Stimulated activated effector memory CD8-positive, alpha-beta T cell treated with anti-CD3 and anti-CD28 coated beads, Interleukin-12 subunit alpha, Interleukin-12 subunit beta, amount 100 ng/mL, for 72 hours (primary cell): ENCODE measurements around the gene MPPED2.

Experiments
- ATAC-seq: fragments of 150-1000 bp; cut with Tn5 transposase; 2 replicates; pipeline ENCODE4 v1.10.0; 2021
- DNase-seq, 2 donors: peaks; one replicate each; pipeline ENCODE4 v3.0.0; 2021 to 2022; ENCODE audit warnings: low spot score in 2 of 2
- H3K27ac Mint-ChIP-seq: one replicate; pipeline ENCODE4 v1.8.0; 2022; ENCODE audit warnings: mild to moderate bottlenecking, mixed read lengths
- H3K36me3 Mint-ChIP-seq: one replicate; pipeline ENCODE4 v1.8.0; 2022; ENCODE audit warnings: mild to moderate bottlenecking, mixed read lengths
- H3K4me1 Mint-ChIP-seq: one replicate; pipeline ENCODE4 v1.8.0; 2022; ENCODE audit warnings: mixed read lengths
- H3K4me3 Mint-ChIP-seq: one replicate; pipeline ENCODE4 v1.8.0; 2022; ENCODE audit warnings: mild to moderate bottlenecking, mixed read lengths
- H3K9me3 Mint-ChIP-seq: one replicate; pipeline ENCODE4 v1.8.0; 2022; ENCODE audit warnings: mixed read lengths

MPPED2 gene

DNA sequence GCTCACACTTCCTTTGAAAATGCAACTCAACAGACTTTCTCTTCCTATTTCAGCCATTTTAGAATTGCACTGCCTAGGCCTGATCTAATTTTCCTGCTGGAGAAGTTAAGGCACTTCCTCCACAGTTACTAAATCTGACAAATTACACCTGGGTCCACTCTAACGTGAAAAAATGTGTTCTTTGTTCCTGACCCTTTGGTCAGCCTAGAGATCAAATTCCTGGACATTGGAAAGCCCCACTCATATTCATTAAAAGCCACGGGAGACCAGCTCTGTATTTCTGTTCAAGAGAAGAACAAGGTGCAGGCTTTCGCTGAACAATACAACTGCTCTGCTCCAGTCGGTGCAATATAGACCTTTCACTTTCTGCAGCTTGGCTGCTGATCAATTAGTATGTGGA, 96.6 kb downstream of the MPPED2 start:
- Mint-ChIP-seq H3K27ac (no peak overlapping the region), H3K9me3 (no peaks in the 10 kb centered on the region), H3K36me3 (no peaks in the 10 kb centered on the region), H3K4me3 (no peak overlapping the region), H3K4me1 (no peaks in the 10 kb centered on the region)
- ATAC-seq, result no peak
- no peak for DNase-seq

DNA sequence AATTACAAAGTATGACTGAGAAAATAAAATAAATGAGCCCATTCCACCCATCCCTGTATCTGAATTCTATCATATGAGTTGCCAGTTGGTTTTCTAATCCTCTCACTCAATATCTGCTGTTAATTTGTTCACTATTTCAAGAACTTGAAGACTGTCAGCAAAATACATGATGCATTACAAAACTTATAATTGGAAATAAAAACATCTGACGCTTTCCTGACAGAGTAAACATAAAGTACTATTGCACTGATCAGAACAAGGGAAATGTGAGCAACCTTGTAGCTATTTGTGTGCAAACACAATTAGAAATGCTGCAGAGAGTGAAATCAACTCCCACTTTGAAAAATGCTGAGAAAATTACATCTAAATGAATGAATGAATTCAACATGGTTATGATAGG, 97.1 kb downstream of the MPPED2 start:
- Mint-ChIP-seq H3K27ac (no peak overlapping the region), H3K36me3 (no peaks in the 10 kb centered on the region), H3K9me3 (no peaks in the 10 kb centered on the region), H3K4me1 (no peaks in the 10 kb centered on the region), H3K4me3 (no peak overlapping the region)
- no peak for DNase-seq
- ATAC-seq, result no peak

DNA sequence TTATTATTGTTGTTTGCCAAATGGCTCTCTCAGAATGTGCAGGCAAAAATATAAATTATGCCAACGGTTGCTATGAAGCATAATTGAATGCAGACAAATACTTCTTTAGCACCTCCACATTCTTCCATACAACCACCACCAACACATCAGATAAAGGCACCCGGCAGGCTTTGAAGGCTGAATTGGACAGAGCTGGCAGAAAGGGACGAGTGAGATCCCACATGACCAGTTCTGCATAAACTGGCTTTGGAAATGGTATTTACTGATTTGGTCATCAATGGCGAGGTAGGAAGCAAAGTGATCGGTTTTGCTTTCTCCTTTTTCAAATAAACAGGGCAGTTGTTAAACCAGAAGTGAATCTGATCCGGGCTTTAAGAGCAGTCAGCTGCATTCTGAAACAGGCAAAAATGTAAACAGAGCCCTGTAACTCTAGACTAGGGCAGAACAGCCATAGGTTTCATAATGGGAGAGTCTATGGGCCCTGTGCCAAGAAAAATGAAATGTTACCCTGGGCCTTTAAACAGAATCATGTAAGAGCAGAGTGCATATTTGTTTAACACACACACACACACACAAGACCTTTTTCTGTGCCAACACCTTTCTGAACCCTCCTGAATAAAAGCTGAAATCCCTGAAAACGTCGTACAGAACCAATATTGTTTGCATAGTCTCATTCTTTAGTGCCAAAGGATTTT, 97.7 kb downstream of the MPPED2 start:
- Mint-ChIP-seq H3K4me3 (no peak overlapping the region), H3K4me1 (no peaks in the 10 kb centered on the region), H3K36me3 (no peaks in the 10 kb centered on the region), H3K9me3 (no peaks in the 10 kb centered on the region), H3K27ac (no peak overlapping the region)
- ATAC-seq (no peak), DNase-seq (no peak)

DNA sequence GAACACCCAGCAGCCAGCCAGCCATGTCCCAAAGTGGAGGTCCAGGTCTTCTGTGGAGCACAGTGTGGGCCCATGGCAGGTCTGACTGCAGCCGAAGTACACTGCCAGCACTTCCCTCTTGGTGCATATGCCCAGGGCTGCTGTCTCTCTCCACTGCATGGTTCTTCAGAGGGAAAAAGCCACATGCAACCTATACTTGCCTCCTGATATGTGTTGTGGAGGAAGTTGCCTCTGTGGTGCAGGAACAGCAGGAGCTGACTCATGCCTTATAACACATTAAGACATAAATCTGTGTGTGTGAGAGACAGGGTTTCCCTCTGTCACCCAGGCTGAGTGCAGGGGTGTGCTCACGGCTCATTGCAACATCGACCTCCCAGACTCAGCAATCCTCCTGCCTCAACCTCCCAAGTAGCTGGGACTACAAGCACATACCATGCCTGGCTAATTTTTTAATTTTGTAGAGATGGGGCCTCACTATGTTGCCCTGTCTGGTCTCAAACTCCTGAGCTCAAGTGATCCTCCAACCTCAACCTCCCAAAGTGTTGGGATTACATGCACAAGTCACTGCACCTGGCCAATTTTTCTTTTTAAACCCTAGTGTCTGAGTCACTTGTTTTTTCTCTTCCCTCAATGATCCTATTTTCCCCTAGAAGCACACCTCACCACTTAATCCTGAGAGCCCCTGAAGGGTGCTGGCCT, 98.8 kb downstream of the MPPED2 start:
- H3K4me3 Mint-ChIP-seq, result no peak overlapping the region
- H3K27ac Mint-ChIP-seq, result no peak overlapping the region
- ATAC-seq (no peak), DNase-seq (no peak)
- no peaks in the 10 kb centered on the region for H3K9me3 Mint-ChIP-seq
- no peaks in the 10 kb centered on the region for H3K4me1 Mint-ChIP-seq
- H3K36me3 Mint-ChIP-seq, result no peaks in the 10 kb centered on the region

DNA sequence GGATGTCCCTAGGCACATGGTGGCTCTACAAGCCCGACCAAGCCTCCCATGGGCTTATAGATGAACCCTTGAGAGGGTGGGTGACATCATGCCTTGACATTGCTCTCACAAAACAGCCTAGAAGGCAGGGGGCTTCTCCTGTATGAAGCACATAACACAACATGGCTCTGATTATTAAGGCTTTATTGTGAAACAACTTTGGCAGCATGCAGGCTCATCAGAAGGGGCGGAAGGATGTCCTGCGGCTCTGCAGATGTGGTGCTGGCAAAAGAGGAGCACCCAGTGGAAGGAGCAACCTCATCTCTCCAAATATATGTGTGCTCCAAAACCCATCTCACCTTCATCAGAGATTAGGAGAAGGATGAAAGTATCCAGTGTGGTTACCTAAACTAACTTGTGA, 100.4 kb downstream of the MPPED2 start:
- H3K27ac Mint-ChIP-seq, result no peak overlapping the region
- no peak for ATAC-seq
- no peak overlapping the region for H3K4me3 Mint-ChIP-seq

DNA sequence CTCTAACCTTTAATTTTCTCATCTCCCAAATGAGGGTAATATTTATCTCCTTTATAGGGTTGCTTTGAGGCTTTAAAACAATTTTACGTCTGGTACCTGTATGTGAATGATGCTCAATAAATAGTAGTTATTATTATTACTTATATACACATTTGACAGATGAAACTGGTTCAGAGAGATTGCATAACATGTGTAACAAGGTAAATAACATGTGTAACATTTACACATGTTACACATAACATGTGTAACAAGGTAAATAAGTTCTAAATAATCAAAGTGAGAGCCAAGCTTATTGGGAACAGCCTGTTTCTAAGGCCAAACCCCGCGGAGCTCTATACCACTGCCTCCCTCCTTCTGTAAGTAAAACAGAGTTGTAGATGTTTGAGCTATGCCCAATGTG, 100.9 kb downstream of the MPPED2 start:
- Mint-ChIP-seq H3K4me1 (no peaks in the 10 kb centered on the region), H3K9me3 (no peaks in the 10 kb centered on the region), H3K4me3 (no peak overlapping the region), H3K27ac (no peak overlapping the region), H3K36me3 (no peaks in the 10 kb centered on the region)
- ATAC-seq (no peak), DNase-seq (no peak)

More for the DNA sequence above, 100.4 kb downstream of the MPPED2 start:
- DNase-seq, result no peak
- Mint-ChIP-seq H3K36me3 (no peaks in the 10 kb centered on the region), H3K9me3 (no peaks in the 10 kb centered on the region), H3K4me1 (no peaks in the 10 kb centered on the region)

DNA sequence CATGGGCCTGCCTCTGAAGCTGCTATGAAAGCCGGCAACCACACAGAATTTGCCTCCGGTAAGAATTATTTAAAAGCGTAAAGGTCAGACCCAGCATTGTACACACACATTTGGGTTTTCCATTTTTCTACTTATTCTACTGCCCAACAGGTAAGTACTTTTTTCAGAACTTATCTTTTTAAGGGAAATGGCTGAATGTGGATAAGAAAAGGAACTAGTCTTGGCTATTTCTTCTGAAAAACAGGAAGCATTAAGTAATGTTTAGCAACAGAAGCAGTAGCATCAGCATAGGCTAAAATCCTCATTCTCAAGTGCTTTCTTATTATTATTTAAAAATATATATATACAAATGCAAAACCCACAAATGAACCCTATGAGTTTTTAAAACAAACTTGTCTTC, 103.1 kb downstream of the MPPED2 start:
- Mint-ChIP-seq H3K4me1 (no peaks in the 10 kb centered on the region), H3K4me3 (no peak overlapping the region), H3K27ac (no peak overlapping the region), H3K36me3 (no peaks in the 10 kb centered on the region), H3K9me3 (no peaks in the 10 kb centered on the region)
- ATAC-seq, result no peak
- no peak for DNase-seq

DNA sequence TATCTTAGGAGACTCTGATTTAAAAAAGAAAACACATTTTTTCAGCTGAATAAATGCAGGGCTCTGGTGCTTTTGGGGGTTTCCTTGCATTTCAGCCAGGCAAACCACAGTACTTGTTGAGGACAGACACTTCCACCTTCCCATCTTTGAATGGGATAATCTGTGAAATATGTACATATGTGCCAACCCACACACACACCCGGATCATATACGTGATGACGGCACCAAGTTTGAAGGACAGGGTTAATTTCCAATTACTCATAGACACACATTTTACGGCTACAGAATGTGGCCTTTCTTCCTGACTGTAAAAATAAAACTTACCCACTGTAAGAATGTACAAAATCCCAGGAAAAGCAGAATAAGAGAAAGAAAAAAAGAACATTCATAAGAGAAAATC, 104.4 kb downstream of the MPPED2 start:
- DNase-seq (no peak), ATAC-seq (no peak)
- Mint-ChIP-seq H3K4me3 (no peak overlapping the region), H3K27ac (no peak overlapping the region), H3K9me3 (no peaks in the 10 kb centered on the region), H3K36me3 (no peaks in the 10 kb centered on the region), H3K4me1 (no peaks in the 10 kb centered on the region)

DNA sequence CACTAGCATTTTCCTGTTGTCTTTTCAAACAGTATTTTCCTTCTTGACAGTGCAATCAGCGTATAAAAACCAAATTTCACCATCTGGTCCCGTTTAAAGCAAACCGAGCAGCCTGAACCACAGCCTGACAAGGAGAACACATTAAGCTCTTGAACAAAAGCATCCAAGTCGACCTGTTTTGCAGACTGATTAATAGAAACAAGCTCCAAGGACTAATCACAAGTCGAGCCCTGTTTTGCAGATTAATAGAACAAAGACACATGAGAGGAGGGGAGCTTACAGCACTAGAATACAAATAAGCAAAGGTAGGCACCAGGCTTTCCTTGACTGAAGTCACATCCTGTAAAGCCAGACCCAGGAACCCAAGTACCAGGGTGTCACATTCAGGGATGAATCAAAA, 104.8 kb downstream of the MPPED2 start:
- no peak overlapping the region for H3K27ac Mint-ChIP-seq
- no peaks in the 10 kb centered on the region for H3K9me3 Mint-ChIP-seq
- DNase-seq (no peak), ATAC-seq (no peak)
- H3K4me3 Mint-ChIP-seq, result no peak overlapping the region
- H3K36me3 Mint-ChIP-seq, result no peaks in the 10 kb centered on the region
- no peaks in the 10 kb centered on the region for H3K4me1 Mint-ChIP-seq

DNA sequence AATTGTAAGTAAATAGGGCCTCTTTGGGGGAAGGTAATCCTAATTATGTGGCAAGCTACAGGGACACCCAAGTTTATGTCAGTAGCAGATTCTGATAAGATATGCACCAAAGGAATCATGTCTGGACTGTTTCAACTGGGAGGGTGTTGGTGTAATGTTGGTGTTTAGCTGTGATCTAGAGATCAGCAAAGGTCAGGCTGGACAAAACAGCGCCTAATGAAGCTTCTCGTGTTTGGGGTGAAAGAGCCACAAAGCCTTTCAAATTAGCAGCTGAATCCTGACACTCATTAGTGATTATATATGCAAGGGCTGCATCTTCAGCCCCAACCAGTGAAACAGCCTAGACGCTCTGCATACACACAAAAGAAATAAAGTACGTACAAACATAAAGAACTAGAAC, 106.3 kb downstream of the MPPED2 start:
- Mint-ChIP-seq H3K4me3 (no peak overlapping the region), H3K4me1 (no peaks in the 10 kb centered on the region), H3K36me3 (no peaks in the 10 kb centered on the region), H3K27ac (no peak overlapping the region), H3K9me3 (no peaks in the 10 kb centered on the region)
- DNase-seq (no peak), ATAC-seq (no peak)

DNA sequence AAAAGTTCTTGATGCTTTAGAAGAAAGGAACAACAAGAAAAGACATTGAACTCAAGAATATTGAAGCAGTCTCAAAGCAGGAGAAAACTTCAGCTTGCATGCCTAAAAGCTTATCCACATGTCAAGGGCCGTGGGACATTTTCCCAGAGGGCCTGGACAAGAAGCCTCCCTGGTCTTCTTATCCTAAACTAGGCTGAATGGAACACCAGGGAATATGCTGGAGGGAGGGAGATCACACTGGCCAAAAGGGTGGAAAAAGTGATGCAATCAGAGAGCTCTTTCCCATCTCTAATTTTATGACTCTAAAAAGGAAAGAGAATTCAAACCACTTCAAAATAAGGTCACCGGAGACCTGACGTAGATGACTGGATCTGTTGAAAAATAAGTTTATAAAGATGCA, 107.2 kb downstream of the MPPED2 start:
- Mint-ChIP-seq H3K9me3 (no peaks in the 10 kb centered on the region), H3K36me3 (no peaks in the 10 kb centered on the region), H3K4me1 (no peaks in the 10 kb centered on the region), H3K27ac (no peak overlapping the region), H3K4me3 (no peak overlapping the region)
- no peak for DNase-seq
- ATAC-seq, result no peak

DNA sequence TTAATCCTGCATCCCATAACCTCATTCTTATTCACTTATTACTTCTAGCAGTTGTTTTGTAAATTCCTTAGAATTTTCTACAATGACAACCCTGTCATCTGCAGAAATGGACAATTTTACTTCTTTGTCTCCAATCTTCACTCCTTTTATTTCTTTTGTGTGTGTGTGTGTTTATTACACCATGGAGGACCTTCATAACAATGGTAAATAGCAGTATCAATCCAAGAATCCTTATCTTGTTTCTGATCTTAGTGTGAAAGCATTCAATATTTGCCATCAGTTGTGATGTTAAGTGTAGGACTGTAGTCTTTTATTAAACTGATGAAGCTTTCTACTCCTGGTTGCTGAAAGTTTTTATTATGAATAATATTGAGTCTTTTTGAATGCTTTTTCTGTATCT, 109.1 kb downstream of the MPPED2 start:
- ATAC-seq (no peak), DNase-seq (no peak)
- Mint-ChIP-seq H3K4me1 (no peaks in the 10 kb centered on the region), H3K36me3 (no peaks in the 10 kb centered on the region), H3K9me3 (no peaks in the 10 kb centered on the region), H3K27ac (no peak overlapping the region), H3K4me3 (no peak overlapping the region)

DNA sequence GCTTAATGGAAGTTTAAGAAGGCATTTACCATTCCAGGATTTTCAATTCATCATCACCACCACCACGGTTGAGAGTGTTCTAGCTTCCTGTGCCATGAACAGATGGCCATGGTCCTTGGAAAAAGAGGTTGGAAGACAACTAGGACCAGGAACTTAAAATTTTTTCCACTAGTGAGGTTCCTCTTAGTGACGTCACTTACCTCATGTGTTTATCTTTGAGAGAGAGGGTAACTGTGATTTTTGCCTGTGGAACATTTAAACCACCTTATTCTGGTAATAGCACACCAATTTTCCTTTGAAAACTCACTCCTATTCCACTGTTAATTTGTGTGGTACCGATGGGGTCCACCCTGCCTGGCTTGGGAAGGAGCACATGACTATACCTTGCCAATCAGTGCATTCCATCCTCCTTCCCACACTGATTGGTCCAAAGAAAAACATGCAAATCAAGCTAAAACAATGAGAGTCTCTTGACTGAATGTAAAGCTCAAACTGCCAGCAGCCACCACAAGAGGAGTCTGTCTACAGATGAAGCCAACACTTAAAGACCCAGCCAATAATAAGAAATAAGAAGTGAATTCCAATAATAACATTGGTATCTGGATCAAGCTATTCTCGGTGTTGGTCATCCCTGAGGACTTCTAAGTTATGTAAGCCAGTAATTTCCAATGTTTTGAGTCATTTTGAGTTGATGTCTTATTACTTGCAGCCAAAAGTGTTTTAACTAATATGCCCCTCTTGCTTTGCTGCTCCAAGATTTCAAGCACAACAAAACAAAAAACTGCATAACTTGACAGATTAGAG, 111.8 kb downstream of the MPPED2 start:
- H3K4me1 Mint-ChIP-seq, result no peaks in the 10 kb centered on the region
- H3K27ac Mint-ChIP-seq, result no peak overlapping the region
- no peaks in the 10 kb centered on the region for H3K36me3 Mint-ChIP-seq
- ATAC-seq, result no peak
- H3K9me3 Mint-ChIP-seq, result no peaks in the 10 kb centered on the region
- H3K4me3 Mint-ChIP-seq, result no peak overlapping the region
- no peak for DNase-seq

DNA sequence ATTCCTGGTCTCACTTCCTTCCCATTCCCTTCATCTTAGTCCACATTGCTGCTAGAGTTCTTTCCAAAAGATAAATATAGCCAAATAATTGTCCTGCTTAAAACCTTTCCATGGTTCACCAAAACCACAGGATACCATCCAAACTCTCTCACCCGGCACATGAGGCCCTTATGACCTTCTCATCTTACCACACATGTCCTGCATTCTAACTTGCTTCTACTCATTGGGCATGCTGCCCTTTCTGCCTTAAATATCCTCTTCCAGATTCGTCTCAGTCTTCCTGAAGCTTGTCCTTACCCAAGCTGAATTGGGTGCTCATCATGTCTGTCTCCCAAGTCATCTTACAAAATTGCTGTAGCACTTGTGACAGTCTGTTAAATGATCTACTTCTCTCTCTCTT, 114.9 kb downstream of the MPPED2 start:
- H3K4me1 Mint-ChIP-seq, result no peaks in the 10 kb centered on the region
- H3K27ac Mint-ChIP-seq, result no peak overlapping the region
- ATAC-seq, result no peak
- no peaks in the 10 kb centered on the region for H3K36me3 Mint-ChIP-seq
- H3K9me3 Mint-ChIP-seq, result no peaks in the 10 kb centered on the region
- no peak overlapping the region for H3K4me3 Mint-ChIP-seq
- no peak for DNase-seq

DNA sequence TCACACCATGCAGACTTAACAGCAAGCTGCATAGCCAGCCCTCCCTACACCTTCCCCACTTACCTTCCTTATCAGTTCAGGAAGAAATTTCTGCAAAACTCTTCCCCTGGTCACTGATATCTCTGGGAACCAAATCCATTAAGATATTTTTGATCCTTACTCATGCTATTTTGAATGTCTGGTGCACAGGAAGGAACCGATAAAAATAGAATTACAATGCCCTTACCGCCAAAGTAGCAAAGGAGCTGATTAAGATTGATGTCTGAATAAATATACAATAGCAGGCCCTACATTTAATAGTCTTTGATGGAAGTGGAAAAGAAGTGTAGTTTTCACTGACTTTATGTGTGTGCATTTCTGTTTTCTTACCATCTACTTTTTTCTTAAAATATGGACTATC, 117.3 kb downstream of the MPPED2 start:
- H3K4me1 Mint-ChIP-seq, result no peaks in the 10 kb centered on the region
- no peak overlapping the region for H3K4me3 Mint-ChIP-seq
- no peak for DNase-seq
- H3K36me3 Mint-ChIP-seq, result no peaks in the 10 kb centered on the region
- no peak overlapping the region for H3K27ac Mint-ChIP-seq
- no peak for ATAC-seq
- H3K9me3 Mint-ChIP-seq, result no peaks in the 10 kb centered on the region

DNA sequence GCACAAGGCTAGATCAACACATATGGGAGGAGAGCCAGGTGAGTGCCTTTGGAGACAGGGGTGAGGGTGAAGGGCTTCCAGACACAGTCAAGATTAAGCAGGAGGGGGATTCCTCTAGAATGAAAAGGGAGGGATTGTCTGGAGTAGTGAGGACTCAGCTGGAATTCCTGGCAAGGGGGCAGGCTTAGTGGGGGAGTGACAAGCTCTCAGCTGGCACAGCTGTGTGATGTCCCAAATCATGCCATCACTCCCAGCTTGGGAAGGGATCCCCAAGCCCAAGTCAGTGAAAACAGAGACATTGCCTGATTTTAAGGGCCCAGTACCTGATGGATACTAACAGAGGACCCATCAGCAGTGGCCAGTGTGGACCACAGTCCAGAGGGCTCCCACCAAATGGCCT, 119.0 kb downstream of the MPPED2 start:
- ATAC-seq, result no peak
- no peaks in the 10 kb centered on the region for H3K4me1 Mint-ChIP-seq
- no peak for DNase-seq
- H3K9me3 Mint-ChIP-seq, result no peaks in the 10 kb centered on the region
- no peak overlapping the region for H3K27ac Mint-ChIP-seq
- no peak overlapping the region for H3K4me3 Mint-ChIP-seq
- H3K36me3 Mint-ChIP-seq, result no peaks in the 10 kb centered on the region
